Measurements from ENCODE around the gene GLCCI1. TPM values are rescaled to one million over a fixed set of nuclear protein-coding genes. Genes with fewer than 3 reads are reported as not detected.

The GLCCI1 gene
- total and polyA plus RNA-seq, 2 of the 13 experiments (the other 11 are each of a cell fraction or from before 2014, with no cell fraction given), result 1.3 to 1.7 TPM

DNA sequence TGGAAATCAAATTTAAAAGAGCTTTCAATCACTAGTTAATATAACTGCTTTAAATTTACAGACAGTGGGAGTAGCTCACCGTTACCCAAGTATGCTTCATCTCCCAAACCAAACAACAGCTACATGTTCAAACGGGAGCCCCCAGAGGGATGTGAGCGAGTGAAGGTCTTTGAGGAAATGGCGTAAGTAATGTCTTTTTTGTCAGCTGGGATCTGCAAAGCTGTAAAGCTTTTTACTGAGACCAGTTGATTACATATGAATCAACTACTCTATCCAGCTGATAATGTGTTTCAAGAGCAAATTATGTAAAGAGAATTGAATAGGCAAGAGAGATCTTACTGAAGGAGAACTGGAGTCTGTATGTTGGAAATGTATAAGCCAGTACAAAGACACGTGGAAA is 116.2 kb downstream of the GLCCI1 start:
- no peaks in the 10 kb centered on the region for H3K4me1 ChIP-seq (ENCODE audit: insufficient read depth, low read length)
- DNase-seq (ENCODE audit: low spot score) (no peak), FAIRE-seq (no peak), ATAC-seq (no peak)
- BruUV-seq (replicated peaks), result no TSS peak
- ChIA-PET CTCF (ENCODE audit: low intra/inter-chr PET ratio, low total read pairs) (no interaction called here), POLR2A (no interaction called here)
- intact Hi-C loops (cut with micrococcal nuclease; ENCODE audit: unreplicated experiment), result no loop called here
- no peak overlapping the region for H2AFZ ChIP-seq (ENCODE audit: low read length)
- in situ Hi-C loops (cut with HindIII; ENCODE audit: extremely low pct_ligation_motif_present, low pct_unique_long_range_greater_than_20kb), result no loop called here
- no peak overlapping the region for H3K4me2 ChIP-seq (ENCODE audit: low read depth, low read length)
- no peaks in the 10 kb centered on the region for H3K27me3 ChIP-seq (ENCODE audit: control insufficient read depth in 1 of 2, insufficient read depth in 2 of 2, low read length in 2 of 2)
- WGBS (ENCODE audit: low lambda C conversion rate), result 78% methylated on average over 5 of the region's 5 CpGs
- no peak overlapping the region for H3K9ac ChIP-seq (ENCODE audit: insufficient read depth, low read depth, low read length)
- H3K9me3 ChIP-seq (ENCODE audit: low read length), result no peaks in the 10 kb centered on the region
- TF ChIP-seq ZNF326 (CRISPR knock-in tag; IDR thresholded peaks at IDR 0.05; ENCODE audit: borderline replicate concordance) (no peak), KDM2A (CRISPR knock-in tag; IDR thresholded peaks at IDR 0.05; ENCODE audit: borderline replicate concordance, low read depth) (no peak), ISX (CRISPR knock-in tag; conservative IDR thresholded peaks at IDR 0.05) (no peak), SATB2 (CRISPR knock-in tag; IDR thresholded peaks at IDR 0.05) (no peak), YY1 (IDR thresholded peaks at IDR 0.05; ENCODE audit: insufficient read depth, insufficient replicate concordance, low read depth, low read length) (no peak), TOE1 (CRISPR knock-in tag; IDR thresholded peaks at IDR 0.05) (no peak), SUZ12 (IDR thresholded peaks at IDR 0.05; ENCODE audit: low read depth, low read length) (no peak), ZNF44 (CRISPR knock-in tag; IDR thresholded peaks at IDR 0.05) (no peak), SP2 (CRISPR knock-in tag; IDR thresholded peaks at IDR 0.05) (no peak), ZNF597 (CRISPR knock-in tag; IDR thresholded peaks at IDR 0.05) (no peak), ZNF557 (CRISPR knock-in tag; IDR thresholded peaks at IDR 0.05) (no peak)
- no peaks in the 10 kb centered on the region for H3K79me2 ChIP-seq (ENCODE audit: insufficient read depth, low read length)
- H3K36me3 ChIP-seq (replicated peaks in 1 of 2; ENCODE audit: control insufficient read depth in 1 of 2, insufficient read depth in 2 of 2, low read length in 2 of 2), result no peaks in the 10 kb centered on the region
- no peak overlapping the region for H3K27ac ChIP-seq (ENCODE audit: extremely low read length, insufficient read depth, low read length)
- H4K20me1 ChIP-seq (ENCODE audit: insufficient read depth, low read length), result no peaks in the 10 kb centered on the region
- no peak overlapping the region for H3K4me3 ChIP-seq (replicated peaks in 1 of 3; ENCODE audit: insufficient read depth in 1 of 3, low read depth in 2 of 3, low read length in 3 of 3)
